Naive thymus-derived CD4-positive, alpha-beta T cell (primary cell): ENCODE results near the gene GPD1. TPM values are rescaled to one million over a fixed set of nuclear protein-coding genes. Genes with fewer than 3 reads are reported as not detected.

Experiments used
- ATAC-seq: fragments of 150-1000 bp; cut with Tn5 transposase; 2 replicates; pipeline ENCODE4 v1.10.0; 2021; ENCODE audit warnings: mild to moderate bottlenecking, moderate library complexity
- CTCF ChIA-PET: fragments of 350-600 bp; sonication (Branson Sonifier 250); formaldehyde crosslinking; loops from one replicate; lab custom pipeline; 2021; ENCODE audit warnings: antibody characterized with exemption; lab: Charles Lee
- POLR2A ChIA-PET: fragments of 350-600 bp; sonication (Branson Sonifier 250); formaldehyde crosslinking; loops from one replicate; lab custom pipeline; 2021; ENCODE audit warnings: antibody characterized with exemption, inconsistent platforms; lab: Charles Lee
- DNase-seq, 9 donors: peaks; one replicate each; pipeline versions ENCODE4 v3.0.0 to v3.0.0-alpha.2; 2020 to 2022; ENCODE audit warnings: mixed read lengths in 1 of 9
- H3K27ac ChIP-seq: one replicate; pipeline ENCODE4 v1.7.0; 2013; ENCODE audit warnings: mild to moderate bottlenecking, low read depth, low read length, moderate library complexity
- H3K27me3 ChIP-seq, 2 donors: one replicate each; pipeline ENCODE4 v1.7.0; 2013; ENCODE audit warnings: low read length in 2 of 2, mild to moderate bottlenecking in 2 of 2, moderate library complexity in 2 of 2; ENCODE audit not compliant: control insufficient read depth in 2 of 2, insufficient read depth in 2 of 2
- H3K36me3 ChIP-seq, 3 experiments: 1 replicate in 2 of 3; 2 replicates in 1 of 3; pipeline ENCODE4 v1.7.0; 2013; ENCODE audit warnings: low read length in 3 of 3, mild to moderate bottlenecking in 3 of 3, moderate library complexity in 1 of 3; ENCODE audit not compliant: insufficient read depth in 3 of 3, control insufficient read depth in 2 of 3
- H3K4me1 ChIP-seq, 2 donors: one replicate each; pipeline ENCODE4 v1.7.0; 2013; ENCODE audit warnings: low read length in 2 of 2, mild to moderate bottlenecking in 2 of 2, moderate library complexity in 1 of 2; ENCODE audit not compliant: control insufficient read depth in 2 of 2, insufficient read depth in 2 of 2
- H3K4me3 ChIP-seq: 2 replicates; pipeline ENCODE4 v1.7.0; 2013; ENCODE audit warnings: mild to moderate bottlenecking, low read length
- H3K9me3 ChIP-seq, 3 experiments: 1 replicate in 2 of 3; 2 replicates in 1 of 3; pipeline ENCODE4 v1.7.0; 2013; ENCODE audit warnings: low read length in 3 of 3; ENCODE audit not compliant: control insufficient read depth in 2 of 3
- H3K27ac Mint-ChIP-seq, 9 donors: one replicate each; pipeline ENCODE4 v1.8.0; 2020 to 2022; ENCODE audit warnings: mixed read lengths in 9 of 9, mild to moderate bottlenecking in 8 of 9, moderate library complexity in 5 of 9, inconsistent platforms in 2 of 9
- H3K27me3 Mint-ChIP-seq, 5 donors: one replicate each; pipeline ENCODE4 v1.8.0; 2021 to 2022; ENCODE audit warnings: mixed read lengths in 5 of 5, mild to moderate bottlenecking in 1 of 5
- H3K36me3 Mint-ChIP-seq, 5 donors: one replicate each; pipeline ENCODE4 v1.8.0; 2020 to 2022; ENCODE audit warnings: mixed read lengths in 5 of 5, mild to moderate bottlenecking in 3 of 5, inconsistent platforms in 1 of 5
- H3K4me1 Mint-ChIP-seq, 7 donors: one replicate each; pipeline ENCODE4 v1.8.0; 2020 to 2022; ENCODE audit warnings: mixed read lengths in 7 of 7, mild to moderate bottlenecking in 3 of 7, inconsistent platforms in 1 of 7
- H3K4me3 Mint-ChIP-seq, 10 donors: one replicate each; pipeline ENCODE4 v1.8.0; 2020 to 2022; ENCODE audit warnings: mild to moderate bottlenecking in 10 of 10, mixed read lengths in 10 of 10, moderate library complexity in 6 of 10, inconsistent platforms in 2 of 10
- H3K9me3 Mint-ChIP-seq, 11 donors: one replicate each; pipeline ENCODE4 v1.8.0; 2020 to 2022; ENCODE audit warnings: mixed read lengths in 11 of 11, mild to moderate bottlenecking in 4 of 11, inconsistent platforms in 1 of 11, moderate library complexity in 1 of 11
- intact Hi-C, 2 donors: fragments of 100-400 bp; cut with micrococcal nuclease; formaldehyde crosslinking; loops; one replicate each; pipeline ENCODE4 v1.15.1; 2023
- polyA plus RNA-seq, 2 donors: library from polyadenylated mRNA; unstranded; fragments of 300-500 nt; fragmentation: Illumina TruSeq; gene quantifications; one replicate each; pipeline ENCODE4 v1.2.3, GENCODE V29; 2021
- total RNA-seq, 6 experiments: library from RNA in 5 of 6; stranded (reverse) in 5 of 6; gene quantifications; 1 replicate in 5 of 6; 2 replicates in 1 of 6; pipeline ENCODE4 v1.2.3 and lab custom pipeline; 2021 to 2026

Gene GPD1
- total and polyA plus RNA-seq, 7 experiments from 2014 or later, result 0.50 to 1.5 (median 0.60) TPM; not detected in 2

DNA sequence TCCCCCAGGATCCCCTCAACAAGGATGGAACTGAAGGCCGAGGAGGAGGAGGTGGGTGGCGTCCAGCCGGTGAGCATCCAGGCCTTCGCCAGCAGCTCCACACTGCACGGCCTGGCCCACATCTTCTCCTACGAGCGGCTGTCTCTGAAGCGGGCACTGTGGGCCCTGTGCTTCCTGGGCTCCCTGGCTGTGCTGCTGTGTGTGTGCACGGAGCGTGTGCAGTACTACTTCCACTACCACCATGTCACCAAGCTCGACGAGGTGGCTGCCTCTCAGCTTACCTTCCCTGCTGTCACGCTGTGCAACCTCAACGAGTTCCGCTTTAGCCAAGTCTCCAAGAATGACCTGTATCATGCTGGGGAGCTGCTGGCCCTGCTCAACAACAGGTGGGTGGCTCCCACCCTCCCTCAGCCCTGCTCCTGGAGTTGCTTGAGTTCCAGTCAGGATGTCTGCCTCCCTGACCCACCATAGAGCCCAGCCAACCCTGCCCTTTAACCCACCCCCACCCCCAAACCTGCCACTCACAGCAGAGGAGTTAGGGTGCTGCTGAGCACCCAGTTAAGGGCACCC, 45.0 kb upstream of the GPD1 start:
- Histone ChIP-seq H3K27me3 (peaks cover 0 to 9% of the 10 kb centered on the region in 2 donors), H3K9me3 (no peaks in the 10 kb centered on the region), H3K27ac (no peak overlapping the region), H3K36me3 (no peaks in the 10 kb centered on the region), H3K4me1 (peaks cover 7 to 31% of the 10 kb centered on the region in 2 donors), H3K4me3 (no peak overlapping the region)
- Mint-ChIP-seq H3K4me3 (peak overlapping the region; percentile 52 to 92 (median 74)), H3K27me3 (peaks cover 14 to 43% (median 33%) of the 10 kb centered on the region in 5 donors), H3K36me3 (peaks cover 0 to 12% (median 0%) of the 10 kb centered on the region in 5 donors), H3K4me1 (peaks cover 21 to 52% (median 44%) of the 10 kb centered on the region in 7 donors), H3K9me3 (peaks cover 0 to 2% (median 0%) of the 10 kb centered on the region in 11 donors), H3K27ac (peak overlapping the region in 5 of 9 donors; percentile 12 to 79 (median 47))
- ChIA-PET CTCF (interaction anchor here (0.5 to 1.3 kb wide), 5 partner anchors 9 to 449 kb away, joined by 3 to 5 read pairs (median 3); no protein-coding TSS in a partner anchor), POLR2A (no interaction called here)
- peak in 3 of 9 donors; percentile 20 to 34 (median 26) for DNase-seq
- intact Hi-C loops, result loop anchor here (5.0 to 10.0 kb wide), 2 partner anchors 214 to 282 kb away; partner anchors contain the start of gene BCDIN3D (in 1 of the 2)
- ATAC-seq, result no peak

DNA sequence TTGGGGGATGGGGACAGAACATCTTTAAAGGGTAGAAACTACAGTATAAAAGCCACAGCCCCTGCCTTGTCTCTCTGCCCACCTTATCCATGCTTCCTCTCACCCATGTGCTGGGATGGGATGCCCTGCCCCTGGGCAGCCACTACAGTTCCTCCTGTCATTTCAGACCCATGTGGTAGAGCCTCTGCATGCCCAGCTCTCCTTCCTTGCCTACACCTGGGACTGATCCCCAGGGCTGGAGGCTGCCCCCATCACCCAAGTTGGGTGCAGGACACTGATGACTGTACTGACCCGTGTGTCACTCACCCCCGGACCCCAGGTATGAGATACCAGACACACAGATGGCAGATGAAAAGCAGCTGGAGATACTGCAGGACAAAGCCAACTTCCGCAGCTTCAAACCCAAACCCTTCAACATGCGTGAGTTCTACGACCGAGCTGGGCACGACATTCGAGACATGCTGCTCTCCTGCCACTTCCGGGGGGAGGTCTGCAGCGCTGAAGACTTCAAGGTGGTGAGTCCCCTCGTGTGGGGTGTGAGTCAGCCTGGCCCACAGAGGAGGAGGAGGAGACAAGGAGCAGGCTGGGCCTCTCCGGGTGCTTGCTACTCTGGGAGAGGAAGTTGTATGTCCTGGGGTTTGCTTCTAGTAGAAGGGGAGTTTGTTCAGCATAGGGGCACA, 44.2 kb upstream of the GPD1 start:
- H3K4me1 Mint-ChIP-seq, result peaks cover 21 to 52% (median 44%) of the 10 kb centered on the region in 7 donors
- DNase-seq, result peak in 6 of 9 donors; percentile 12 to 54 (median 26)
- CTCF ChIA-PET, result interaction anchor here (0.5 to 1.2 kb wide), 3 partner anchors 92 to 448 kb away, joined by 3 to 7 read pairs (median 3); no protein-coding TSS in a partner anchor
- peaks cover 0 to 12% (median 0%) of the 10 kb centered on the region in 5 donors for H3K36me3 Mint-ChIP-seq
- H3K27ac ChIP-seq, result no peak overlapping the region
- H3K4me3 Mint-ChIP-seq, result peak overlapping the region; percentile 3 to 92 (median 71)
- intact Hi-C loops, result loop anchor here (5.0 to 10.0 kb wide), 2 partner anchors 215 to 282 kb away; partner anchors contain the start of gene BCDIN3D (in 1 of the 2)
- no peaks in the 10 kb centered on the region for H3K36me3 ChIP-seq
- peaks cover 0 to 9% of the 10 kb centered on the region in 2 donors for H3K27me3 ChIP-seq
- peaks cover 14 to 43% (median 29%) of the 10 kb centered on the region in 5 donors for H3K27me3 Mint-ChIP-seq
- no peaks in the 10 kb centered on the region for H3K9me3 ChIP-seq
- ATAC-seq, result peak; percentile 33
- H3K27ac Mint-ChIP-seq, result peak overlapping the region in 7 of 9 donors; percentile 4 to 84 (median 62)
- peaks cover 7 to 31% of the 10 kb centered on the region in 2 donors for H3K4me1 ChIP-seq
- POLR2A ChIA-PET, result interaction anchor here (0.8 kb wide), 1 partner anchor 163 kb away, joined by 3 read pairs; no protein-coding TSS in a partner anchor
- H3K4me3 ChIP-seq, result no peak overlapping the region
- peaks cover 0 to 2% (median 0%) of the 10 kb centered on the region in 11 donors for H3K9me3 Mint-ChIP-seq

DNA sequence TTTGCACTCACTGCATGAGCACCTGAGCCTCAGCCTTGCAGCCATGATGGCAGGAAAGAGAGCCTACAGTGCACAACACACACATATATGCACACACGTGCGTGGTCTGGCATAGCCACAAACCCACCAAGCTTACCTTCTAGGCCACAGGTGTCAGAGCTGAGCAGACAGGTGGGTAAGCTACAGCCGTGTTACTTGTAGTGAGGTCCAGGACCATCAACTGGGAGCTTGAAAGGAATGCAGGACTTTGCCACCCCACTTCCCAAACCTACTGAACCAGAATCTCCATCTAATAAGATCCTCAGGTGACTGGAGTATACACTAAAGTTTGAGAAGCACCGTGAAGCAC, 43.7 kb upstream of the GPD1 start:
- H3K27me3 Mint-ChIP-seq, result peaks cover 14 to 43% (median 29%) of the 10 kb centered on the region in 5 donors
- H3K27ac Mint-ChIP-seq, result peak overlapping the region in 6 of 9 donors; percentile 4 to 84 (median 66)
- intact Hi-C loops, result no loop called here
- Histone ChIP-seq H3K4me1 (peaks cover 7 to 31% of the 10 kb centered on the region in 2 donors), H3K27me3 (peaks cover 0 to 9% of the 10 kb centered on the region in 2 donors), H3K9me3 (no peaks in the 10 kb centered on the region), H3K4me3 (no peak overlapping the region), H3K27ac (no peak overlapping the region), H3K36me3 (no peaks in the 10 kb centered on the region)
- H3K4me1 Mint-ChIP-seq, result peaks cover 21 to 52% (median 44%) of the 10 kb centered on the region in 7 donors
- CTCF ChIA-PET, result interaction anchor here (0.6 to 1.2 kb wide), 2 partner anchors 93 to 121 kb away, joined by 3 to 7 read pairs; no protein-coding TSS in a partner anchor
- peak overlapping the region in 9 of 10 donors; percentile 41 to 92 (median 74) for H3K4me3 Mint-ChIP-seq
- DNase-seq, result no peak
- peaks cover 0 to 12% (median 0%) of the 10 kb centered on the region in 5 donors for H3K36me3 Mint-ChIP-seq
- peaks cover 0 to 2% (median 0%) of the 10 kb centered on the region in 11 donors for H3K9me3 Mint-ChIP-seq
- POLR2A ChIA-PET, result interaction anchor here (0.8 kb wide), 1 partner anchor 163 kb away, joined by 3 read pairs; no protein-coding TSS in a partner anchor
- no peak for ATAC-seq

DNA sequence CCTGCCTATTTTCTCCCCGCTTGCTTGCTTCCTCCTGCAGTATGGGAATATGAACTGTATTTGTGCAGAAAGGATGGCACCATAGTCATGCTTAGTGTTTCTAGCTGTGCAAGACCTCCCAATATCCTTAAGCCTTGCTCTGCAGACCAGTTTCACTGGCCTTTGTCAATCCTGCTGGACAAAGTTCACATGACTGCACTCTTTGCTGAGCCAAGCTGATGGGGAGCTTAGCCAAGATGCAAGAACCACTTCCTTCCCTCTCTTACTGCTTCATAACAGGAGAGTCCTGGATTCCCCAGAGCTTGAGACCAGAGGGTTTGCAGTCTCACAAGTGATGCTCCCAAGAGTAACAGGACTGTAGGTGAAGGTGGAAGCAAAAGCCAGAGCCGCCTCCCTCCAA, 42.6 kb upstream of the GPD1 start:
- no peak for DNase-seq
- Mint-ChIP-seq H3K27ac (peak overlapping the region in 1 of 9 donors; percentile 14), H3K9me3 (no peaks in the 10 kb centered on the region), H3K36me3 (peaks cover 0 to 12% (median 0%) of the 10 kb centered on the region in 5 donors), H3K4me1 (peaks cover 15 to 45% (median 36%) of the 10 kb centered on the region in 7 donors), H3K27me3 (peaks cover 9 to 36% (median 24%) of the 10 kb centered on the region in 5 donors), H3K4me3 (peak overlapping the region in 2 of 10 donors; percentile 6 to 9)
- H3K27me3 ChIP-seq, result peaks cover 0 to 8% of the 10 kb centered on the region in 2 donors
- no peak for ATAC-seq
- no peak overlapping the region for H3K27ac ChIP-seq
- H3K4me3 ChIP-seq, result no peak overlapping the region
- no peaks in the 10 kb centered on the region for H3K36me3 ChIP-seq
- H3K9me3 ChIP-seq, result no peaks in the 10 kb centered on the region
- intact Hi-C loops, result no loop called here
- CTCF ChIA-PET, result interaction anchor here (0.6 to 1.0 kb wide), 3 partner anchors 8 to 527 kb away, joined by 3 to 9 read pairs (median 3); no protein-coding TSS in a partner anchor
- POLR2A ChIA-PET, result no interaction called here
- H3K4me1 ChIP-seq, result peaks cover 7 to 24% of the 10 kb centered on the region in 2 donors

DNA sequence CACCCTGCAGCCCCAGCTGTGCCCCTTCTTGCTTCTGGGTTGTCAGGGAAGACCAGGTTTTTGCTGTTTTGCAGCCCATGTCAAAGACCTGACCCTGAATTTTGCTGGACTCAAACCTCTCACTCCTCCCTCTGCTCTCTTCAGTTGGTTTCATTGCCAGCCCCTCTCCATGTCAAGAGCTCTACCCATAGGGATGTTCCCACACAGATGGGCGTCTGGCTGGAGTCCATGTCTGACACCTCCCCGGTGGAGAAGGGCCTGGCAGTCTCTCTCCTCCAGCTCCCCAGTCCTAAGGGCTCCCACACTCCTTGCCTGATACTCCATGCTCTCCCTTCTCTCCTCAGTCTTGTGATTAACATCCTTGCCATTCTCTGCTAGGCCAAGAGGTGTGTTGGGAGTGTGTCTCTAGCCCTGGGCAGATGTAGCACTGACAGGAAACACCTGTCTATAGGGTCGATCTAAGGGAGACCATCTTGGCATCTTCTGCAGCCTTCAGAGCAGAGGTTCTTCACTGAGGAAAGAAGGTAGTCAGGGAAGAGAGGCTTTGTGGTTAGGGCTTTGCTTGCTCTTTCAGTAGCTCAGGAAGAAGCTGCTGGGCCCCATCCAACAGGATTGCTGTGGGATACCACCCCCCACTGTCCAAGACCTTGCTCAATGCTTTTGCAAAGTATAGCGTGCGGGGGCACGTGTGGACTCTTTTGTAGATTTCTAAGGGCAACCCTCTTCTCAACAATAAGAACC, 41.7 kb upstream of the GPD1 start:
- intact Hi-C loops, result no loop called here

More for the DNA sequence above, 41.7 kb upstream of the GPD1 start:
- H3K27ac Mint-ChIP-seq, result peak overlapping the region in 2 of 9 donors; percentile 4 to 5
- H3K4me3 Mint-ChIP-seq, result peak overlapping the region in 1 of 10 donors; percentile 8
- POLR2A ChIA-PET, result interaction anchor here (0.5 to 0.6 kb wide), 3 partner anchors 106 to 1022 kb away, joined by 3 to 6 read pairs (median 5); no protein-coding TSS in a partner anchor
- Histone ChIP-seq H3K9me3 (no peaks in the 10 kb centered on the region), H3K4me1 (peaks cover 0 to 15% of the 10 kb centered on the region in 2 donors), H3K27me3 (no peaks in the 10 kb centered on the region), H3K4me3 (no peak overlapping the region), H3K36me3 (no peaks in the 10 kb centered on the region), H3K27ac (no peak overlapping the region)
- CTCF ChIA-PET, result interaction anchor here (0.6 kb wide), 1 partner anchor 148 kb away, joined by 3 read pairs; no protein-coding TSS in a partner anchor
- no peaks in the 10 kb centered on the region for H3K9me3 Mint-ChIP-seq
- DNase-seq (no peak), ATAC-seq (no peak)
- H3K27me3 Mint-ChIP-seq, result peaks cover 0 to 26% (median 14%) of the 10 kb centered on the region in 5 donors
- peaks cover 10 to 36% (median 27%) of the 10 kb centered on the region in 7 donors for H3K4me1 Mint-ChIP-seq
- H3K36me3 Mint-ChIP-seq, result peaks cover 0 to 11% (median 0%) of the 10 kb centered on the region in 5 donors
